COLO829 (cell line): ENCODE data around the gene PLEKHA4.
A peak's percentile ranks its signal among the peaks of the same experiment; 100 is the strongest.
"Not testable (repeated sequence)": the region's sequence is repeated elsewhere in the genome, so short reads cannot be mapped to it uniquely, and the experiment has no call there.

Experiments used
- DNase-seq: peaks from one replicate; pipeline ENCODE4 v3.0.0; 2012; ENCODE audit warnings: low spot score

PLEKHA4 gene

GRCh38 chr19:48796298-48797083 lies 71.9 kb downstream of the PLEKHA4 start:
- DNase-seq, result no peak

GRCh38 chr19:48795685-48796070 lies 72.7 kb downstream of the PLEKHA4 start:
- DNase-seq, result no peak

GRCh38 chr19:48795055-48795684 lies 73.2 kb downstream of the PLEKHA4 start:
- DNase-seq, result peak; percentile 97

- DNase-seq, result no peak
Observed at GRCh38 chr19:48794291-48794690, 74.1 kb downstream of the PLEKHA4 start.

- no peak for DNase-seq
Observed at GRCh38 chr19:48793271-48793670, 75.1 kb downstream of the PLEKHA4 start.

GRCh38 chr19:48787331-48787730 lies 81.1 kb downstream of the PLEKHA4 start:
- DNase-seq, result not testable (repeated sequence)
